Activated naive CD4-positive, alpha-beta T cell treated with anti-CD3 and anti-CD28 coated beads, Interleukin-2, amount 50 U/mL, for 72 hours (primary cell): ENCODE results near the gene MAP3K8. TPM values are rescaled to one million over a fixed set of nuclear protein-coding genes. Genes with fewer than 3 reads are reported as not detected.
A peak's percentile ranks its signal among the peaks of the same experiment; 100 is the strongest.

ENCODE experiments used
- ATAC-seq, 2 donors: fragments of 150-1000 bp; cut with Tn5 transposase; 2 replicates each; pipeline ENCODE4 v1.10.0; 2021; ENCODE audit warnings: mild to moderate bottlenecking in 2 of 2, moderate library complexity in 2 of 2
- DNase-seq, 2 donors: peaks; one replicate each; pipeline ENCODE4 v3.0.0; 2021 to 2022; ENCODE audit warnings: low spot score in 2 of 2
- H3K27ac Mint-ChIP-seq, 2 donors: one replicate each; pipeline ENCODE4 v1.8.0; 2022; ENCODE audit warnings: mild to moderate bottlenecking in 2 of 2, mixed read lengths in 2 of 2
- H3K36me3 Mint-ChIP-seq, 2 donors: one replicate each; pipeline ENCODE4 v1.8.0; 2022; ENCODE audit warnings: mixed read lengths in 2 of 2
- H3K9me3 Mint-ChIP-seq, 2 donors: one replicate each; pipeline ENCODE4 v1.8.0; 2022; ENCODE audit warnings: mixed read lengths in 2 of 2
- total RNA-seq, 2 donors: library from RNA; stranded (reverse); gene quantifications; one replicate each; pipeline ENCODE4 v1.2.3, GENCODE V29; 2022

Gene MAP3K8
- total RNA-seq, 2 donors from 2014 or later: 20.2 to 25.8 TPM

DNA sequence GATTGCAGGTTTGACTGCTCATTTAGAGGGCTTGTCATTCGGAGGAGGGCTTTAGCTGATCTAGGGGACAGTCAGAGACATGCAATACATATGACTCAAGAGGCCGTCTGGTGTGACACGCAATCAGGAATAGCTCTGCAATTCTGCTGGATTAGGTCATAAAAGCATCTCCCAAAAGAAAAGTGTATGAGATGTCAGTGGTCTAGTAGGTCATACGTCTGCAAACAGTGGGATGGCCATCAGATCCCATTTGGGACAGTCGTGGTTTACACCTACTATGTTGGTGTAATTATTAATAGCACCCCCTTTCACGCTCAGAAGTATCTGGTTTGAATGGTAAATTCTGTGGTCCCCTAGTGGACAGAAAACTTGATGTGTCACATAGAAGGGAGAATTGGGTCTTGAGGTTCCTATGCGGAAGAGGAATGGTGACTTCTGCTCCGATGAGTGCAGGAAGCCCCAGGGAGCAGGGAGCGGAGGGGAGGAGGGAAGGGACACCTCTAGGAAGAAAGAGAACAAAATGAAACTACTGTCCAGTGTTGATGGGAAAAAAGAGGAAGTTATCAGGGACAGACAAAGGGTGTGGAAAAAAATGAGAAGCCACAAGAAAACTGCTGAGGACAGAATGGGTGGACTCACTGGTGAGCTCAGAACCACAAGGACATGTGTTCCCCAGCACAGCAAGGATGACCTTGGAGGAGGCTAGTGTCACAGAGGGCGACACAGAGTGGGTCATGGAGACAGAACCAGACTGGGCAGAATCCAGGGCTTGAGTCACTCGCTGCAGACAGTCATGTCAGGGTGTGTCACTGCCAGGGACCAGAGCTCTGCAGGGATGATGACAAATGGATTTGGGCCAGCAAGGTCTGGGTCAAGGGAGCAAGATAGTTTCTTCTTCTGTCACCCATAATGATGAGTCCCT is 59.9 kb downstream of the MAP3K8 start:
- DNase-seq (peak in 1 of 2 donors; percentile 57), ATAC-seq (peak; percentile 22 to 87)
- Mint-ChIP-seq H3K36me3 (no peaks in the 10 kb centered on the region), H3K27ac (peak overlapping the region in 1 of 2 donors; percentile 18), H3K9me3 (peaks cover 0 to 3% of the 10 kb centered on the region in 2 donors)

DNA sequence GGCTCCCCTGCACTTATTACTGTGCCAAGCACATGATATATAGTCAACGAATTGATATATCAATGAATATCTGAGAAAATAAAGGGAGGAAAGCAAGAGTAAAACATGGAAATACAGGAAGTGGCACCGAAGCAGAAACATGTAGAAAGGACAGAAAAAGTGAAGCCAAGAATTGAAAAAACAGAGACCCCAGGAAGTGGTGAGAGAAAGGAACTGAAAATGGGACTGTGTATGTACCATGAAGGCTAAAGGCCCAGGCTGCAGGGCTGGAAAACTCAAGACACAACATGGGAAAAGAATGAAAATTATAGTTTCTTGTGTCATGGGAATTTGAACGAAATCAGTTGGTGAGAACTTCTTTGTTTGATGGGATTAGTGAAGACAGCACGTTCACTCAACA is 60.6 kb downstream of the MAP3K8 start:
- Mint-ChIP-seq H3K27ac (peak overlapping the region; percentile 0 to 18), H3K9me3 (peaks cover 0 to 3% of the 10 kb centered on the region in 2 donors), H3K36me3 (no peaks in the 10 kb centered on the region)
- DNase-seq (no peak), ATAC-seq (no peak)

DNA sequence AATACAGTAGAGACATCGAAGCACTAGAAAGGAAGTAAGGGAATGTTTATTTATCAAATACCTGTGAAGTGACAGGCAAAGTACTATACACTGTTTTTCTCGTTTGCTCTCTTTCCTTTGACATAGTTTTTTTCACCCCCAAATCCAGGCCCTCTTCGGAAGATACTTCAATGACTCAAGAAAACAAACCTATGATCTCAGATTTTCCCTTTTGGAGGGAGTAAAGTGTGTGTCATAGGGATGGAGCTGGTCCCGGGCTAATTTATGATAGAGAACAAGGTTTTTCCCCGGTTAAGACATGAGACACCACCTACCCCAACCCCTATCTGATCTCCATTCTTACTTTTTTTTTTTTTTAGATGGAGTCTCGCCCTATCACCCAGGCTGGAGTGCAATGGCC is 61.7 kb downstream of the MAP3K8 start:
- no peak overlapping the region for H3K27ac Mint-ChIP-seq
- ATAC-seq: no peak
- no peaks in the 10 kb centered on the region for H3K36me3 Mint-ChIP-seq

DNA sequence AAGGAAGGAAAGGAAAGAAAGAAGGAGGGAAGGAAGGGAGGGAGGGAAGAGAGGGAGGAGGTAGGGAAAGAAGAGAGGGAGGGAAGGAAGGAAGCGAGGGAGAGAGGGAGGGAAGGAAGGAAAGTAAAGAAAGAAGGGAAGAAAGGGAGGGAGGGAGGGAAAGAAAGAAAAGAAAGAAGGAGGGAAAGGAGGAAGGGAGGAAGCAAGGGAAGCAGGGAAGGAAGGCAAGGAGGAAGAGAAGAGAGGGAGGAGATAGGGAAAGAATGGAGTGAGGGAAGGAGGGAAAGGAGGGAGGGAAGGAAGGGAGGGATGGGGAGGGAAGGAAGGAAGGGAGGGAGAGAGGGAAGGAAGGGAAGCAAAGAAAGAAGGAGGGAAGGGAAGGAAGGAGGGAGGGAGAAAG is 65.8 kb downstream of the MAP3K8 start:
- no peaks in the 10 kb centered on the region for H3K36me3 Mint-ChIP-seq

More for the DNA sequence above, 61.7 kb downstream of the MAP3K8 start:
- H3K9me3 Mint-ChIP-seq: peaks cover 0 to 3% of the 10 kb centered on the region in 2 donors
- DNase-seq: no peak

DNA sequence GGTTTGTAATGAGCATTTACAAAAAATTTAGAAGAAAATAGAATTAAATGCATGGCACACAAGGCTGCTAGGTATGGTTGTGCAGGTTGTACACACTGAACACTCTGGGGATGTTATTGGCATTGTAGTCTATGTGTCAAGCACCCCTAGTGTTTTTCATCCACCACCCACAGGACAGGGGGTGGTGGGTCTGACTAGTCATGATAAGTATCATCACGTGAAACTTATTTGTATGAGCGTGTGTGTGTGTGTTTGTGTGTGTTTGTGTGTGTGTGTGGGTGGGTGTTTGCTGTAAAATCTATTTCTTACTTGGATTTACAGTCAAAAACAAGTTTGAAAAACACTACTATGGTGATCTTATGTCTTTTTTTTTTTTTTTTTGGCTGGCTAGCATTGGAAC is 66.5 kb downstream of the MAP3K8 start:
- H3K27ac Mint-ChIP-seq: no peak overlapping the region
- no peaks in the 10 kb centered on the region for H3K36me3 Mint-ChIP-seq
- DNase-seq: no peak
- H3K9me3 Mint-ChIP-seq: peaks cover 0 to under 1% of the 10 kb centered on the region in 2 donors
- peak in 1 of 2 donors; percentile 61 for ATAC-seq

More for the DNA sequence above, 65.8 kb downstream of the MAP3K8 start:
- no peak overlapping the region for H3K27ac Mint-ChIP-seq
- DNase-seq (no peak), ATAC-seq (no peak)
- H3K9me3 Mint-ChIP-seq: peaks cover 0 to 3% of the 10 kb centered on the region in 2 donors

DNA sequence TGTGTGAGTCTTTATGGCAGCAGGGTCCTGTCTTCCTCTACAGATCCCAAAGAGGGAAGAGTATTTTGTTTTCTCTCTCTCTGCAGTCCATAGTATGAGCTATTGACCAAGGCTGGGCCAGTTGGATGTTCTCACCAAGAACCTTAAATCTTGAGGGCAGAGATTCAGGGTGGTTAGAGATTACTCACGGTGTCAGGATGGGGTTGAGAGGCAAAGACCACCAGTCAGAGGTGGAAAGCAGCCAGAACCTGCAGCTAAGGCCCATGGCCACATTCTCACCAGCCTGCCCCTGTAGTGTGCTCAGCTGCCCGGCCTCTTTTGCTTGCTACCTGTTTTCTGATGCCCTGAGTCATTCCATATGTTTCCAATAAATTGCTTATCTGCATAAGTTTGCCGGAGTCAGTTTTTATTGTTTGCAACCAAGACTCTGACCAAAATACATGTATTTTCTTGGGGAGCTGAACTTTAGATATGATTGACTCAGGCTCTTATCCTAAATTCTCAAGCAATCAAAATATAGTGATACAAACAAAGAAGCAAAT is 67.0 kb downstream of the MAP3K8 start:
- DNase-seq (no peak), ATAC-seq (no peak)
- H3K27ac Mint-ChIP-seq: no peak overlapping the region
- H3K36me3 Mint-ChIP-seq: no peaks in the 10 kb centered on the region
- H3K9me3 Mint-ChIP-seq: no peaks in the 10 kb centered on the region

DNA sequence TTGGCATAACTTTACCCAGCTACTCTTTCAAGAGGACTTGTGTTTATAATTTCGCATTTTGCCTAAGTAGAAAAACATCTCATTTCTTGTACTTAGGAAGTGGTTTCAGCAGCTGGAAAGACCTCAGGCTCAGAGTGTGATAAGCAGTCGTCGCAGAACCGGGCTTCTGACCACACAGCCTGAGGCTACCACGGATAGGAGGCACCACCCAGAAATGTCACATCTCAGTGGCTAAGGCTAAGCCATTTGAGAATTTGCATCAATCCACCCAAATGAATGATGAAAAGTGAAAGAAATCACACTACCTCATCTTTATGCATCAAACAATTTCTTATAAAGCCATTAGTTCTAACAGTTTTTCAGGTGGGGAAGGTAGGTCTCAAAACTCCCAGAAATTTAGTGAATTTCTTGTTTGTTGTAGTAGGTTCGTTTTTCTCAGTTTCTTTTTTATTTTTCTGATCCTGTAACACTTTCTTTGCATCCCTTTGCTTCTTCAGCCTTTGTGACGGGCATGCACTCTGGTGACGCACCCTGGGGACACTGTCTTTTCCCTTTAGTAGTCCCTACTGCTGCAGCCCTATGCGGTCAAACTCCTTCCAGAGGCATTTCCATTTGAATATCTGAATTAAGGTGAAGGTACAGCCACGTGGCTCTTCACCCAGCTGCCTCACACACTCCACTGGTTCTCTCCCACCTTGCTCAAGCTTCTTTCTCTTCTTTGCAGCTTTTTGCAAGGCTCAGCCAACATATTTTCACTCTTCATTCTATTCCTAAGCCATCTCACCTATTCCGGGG is 68.5 kb downstream of the MAP3K8 start:
- H3K27ac Mint-ChIP-seq: peak overlapping the region in 1 of 2 donors; percentile 33
- peak; percentile 75 to 89 for ATAC-seq
- no peaks in the 10 kb centered on the region for H3K36me3 Mint-ChIP-seq
- no peak for DNase-seq
- no peaks in the 10 kb centered on the region for H3K9me3 Mint-ChIP-seq

DNA sequence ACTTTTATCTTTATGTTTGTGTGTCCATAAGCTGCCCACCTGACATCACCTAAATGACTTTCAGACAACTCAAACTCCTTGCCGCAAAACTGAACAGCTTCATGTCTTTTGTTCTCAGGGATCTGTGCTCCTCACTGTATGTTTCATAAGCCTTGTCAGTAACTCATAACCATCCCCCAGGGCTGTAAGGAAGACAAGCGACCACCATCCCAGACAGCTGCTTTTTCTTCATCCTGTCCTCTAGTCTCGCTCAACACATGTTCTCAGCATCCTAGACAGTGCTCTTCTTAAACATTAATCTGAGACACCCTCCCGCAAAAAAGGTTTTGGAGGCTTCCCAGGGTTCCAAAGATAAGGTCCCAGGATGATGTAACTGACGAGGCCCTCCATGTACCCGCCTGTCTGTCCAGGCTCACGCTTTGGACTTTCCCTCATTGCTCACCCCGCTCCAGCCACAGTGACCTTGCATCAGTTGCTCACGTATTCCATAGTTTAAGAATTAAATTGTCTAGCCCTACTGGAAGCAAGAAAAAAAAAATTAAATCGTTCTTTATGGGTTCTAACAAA is 69.8 kb downstream of the MAP3K8 start:
- H3K27ac Mint-ChIP-seq: no peak overlapping the region
- ATAC-seq (no peak), DNase-seq (no peak)
- no peaks in the 10 kb centered on the region for H3K9me3 Mint-ChIP-seq
- H3K36me3 Mint-ChIP-seq: no peaks in the 10 kb centered on the region

DNA sequence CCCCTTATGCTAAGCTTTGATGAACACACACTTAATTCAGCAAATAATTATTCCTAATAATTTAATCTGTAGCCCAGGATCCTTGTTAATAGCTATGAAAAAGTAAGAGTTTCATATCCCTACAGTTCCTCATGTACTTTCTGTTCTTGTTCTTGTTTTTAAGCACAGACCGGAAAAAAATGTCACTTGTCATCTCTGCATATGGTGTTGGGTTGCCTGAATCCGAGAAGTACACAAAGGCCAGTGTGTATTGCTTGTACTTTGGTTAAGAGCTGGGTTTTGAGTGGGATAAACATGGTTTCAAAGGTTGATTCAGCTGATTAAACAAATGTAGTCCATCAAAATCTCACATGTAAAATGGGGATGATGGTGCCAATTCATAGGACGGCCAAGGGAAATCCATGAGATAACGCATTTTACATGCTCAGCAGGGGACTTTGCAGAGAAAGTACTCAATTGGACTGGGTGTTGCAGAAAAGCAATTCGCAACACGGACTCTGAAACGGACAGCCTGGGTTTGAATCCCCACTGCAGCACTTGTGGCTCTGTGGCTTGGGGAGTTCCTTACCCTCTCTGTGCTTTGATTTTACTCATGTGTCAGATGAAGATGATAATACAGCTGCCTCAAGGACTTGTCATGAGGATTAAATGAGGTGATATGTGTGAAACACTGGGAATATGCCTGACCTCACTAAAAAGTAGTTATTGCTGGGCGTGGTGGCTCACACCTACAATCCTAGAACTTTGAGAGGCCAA is 71.7 kb downstream of the MAP3K8 start:
- Mint-ChIP-seq H3K27ac (no peak overlapping the region), H3K9me3 (no peaks in the 10 kb centered on the region), H3K36me3 (no peaks in the 10 kb centered on the region)
- ATAC-seq (no peak), DNase-seq (no peak)

DNA sequence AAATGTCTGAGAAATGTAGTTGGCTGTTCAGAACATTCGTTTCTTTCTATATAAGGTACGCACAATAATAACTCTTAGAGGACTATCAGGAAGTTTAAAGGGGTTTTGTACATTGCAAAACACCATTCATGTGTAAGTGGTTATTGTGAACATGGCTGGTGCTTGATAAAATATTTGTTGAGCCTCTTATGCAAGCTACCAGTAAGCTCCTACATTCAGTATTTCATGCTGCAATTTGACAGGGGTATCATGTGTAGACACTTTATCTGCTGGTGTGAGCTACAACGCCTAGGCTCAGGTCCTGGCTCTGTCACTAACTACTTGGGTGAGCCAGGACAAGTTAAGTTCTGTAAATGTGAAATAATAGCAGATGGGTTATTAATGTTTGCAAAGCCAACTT is 75.5 kb downstream of the MAP3K8 start:
- Mint-ChIP-seq H3K27ac (no peak overlapping the region), H3K36me3 (no peaks in the 10 kb centered on the region), H3K9me3 (no peaks in the 10 kb centered on the region)
- DNase-seq (no peak), ATAC-seq (no peak)

DNA sequence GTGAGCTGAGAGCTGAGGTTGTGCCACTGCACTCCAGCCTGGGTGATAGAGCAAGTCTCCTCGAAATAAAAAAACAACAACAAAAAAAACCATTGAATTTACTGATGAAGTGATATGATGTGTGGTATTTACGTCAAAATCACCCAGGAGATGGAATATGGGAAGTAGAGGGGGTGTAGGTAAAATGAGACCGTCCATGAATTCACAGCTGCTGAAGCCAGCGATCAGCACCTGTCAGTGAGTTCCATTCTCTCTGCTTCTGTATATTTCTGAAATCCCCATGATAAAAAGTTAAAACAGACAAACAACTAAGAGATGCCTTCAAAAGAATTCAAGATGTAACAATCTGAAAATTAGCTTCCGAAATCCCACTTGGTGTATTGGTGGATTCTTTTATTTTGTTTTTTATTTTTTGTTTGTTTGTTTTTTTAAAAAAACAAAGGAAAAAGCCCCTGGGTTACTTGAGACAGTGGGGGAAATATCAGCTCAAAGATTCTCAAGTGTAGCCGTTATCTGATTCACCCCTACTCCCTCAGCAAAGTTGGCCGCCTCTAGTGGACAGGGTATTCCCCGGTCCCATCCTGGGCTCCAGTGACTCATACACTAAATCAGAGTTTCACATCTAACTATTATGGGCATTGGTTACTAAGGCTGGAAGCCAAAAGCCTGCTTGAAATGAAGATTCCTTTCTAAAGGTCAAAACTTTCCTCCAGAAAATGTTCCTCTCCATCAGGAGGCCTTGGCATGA is 76.4 kb downstream of the MAP3K8 start:
- ATAC-seq (peak; percentile 77 to 99), DNase-seq (peak in 1 of 2 donors; percentile 69)
- H3K36me3 Mint-ChIP-seq: no peaks in the 10 kb centered on the region
- peak overlapping the region in 1 of 2 donors; percentile 88 for H3K27ac Mint-ChIP-seq
- no peaks in the 10 kb centered on the region for H3K9me3 Mint-ChIP-seq

DNA sequence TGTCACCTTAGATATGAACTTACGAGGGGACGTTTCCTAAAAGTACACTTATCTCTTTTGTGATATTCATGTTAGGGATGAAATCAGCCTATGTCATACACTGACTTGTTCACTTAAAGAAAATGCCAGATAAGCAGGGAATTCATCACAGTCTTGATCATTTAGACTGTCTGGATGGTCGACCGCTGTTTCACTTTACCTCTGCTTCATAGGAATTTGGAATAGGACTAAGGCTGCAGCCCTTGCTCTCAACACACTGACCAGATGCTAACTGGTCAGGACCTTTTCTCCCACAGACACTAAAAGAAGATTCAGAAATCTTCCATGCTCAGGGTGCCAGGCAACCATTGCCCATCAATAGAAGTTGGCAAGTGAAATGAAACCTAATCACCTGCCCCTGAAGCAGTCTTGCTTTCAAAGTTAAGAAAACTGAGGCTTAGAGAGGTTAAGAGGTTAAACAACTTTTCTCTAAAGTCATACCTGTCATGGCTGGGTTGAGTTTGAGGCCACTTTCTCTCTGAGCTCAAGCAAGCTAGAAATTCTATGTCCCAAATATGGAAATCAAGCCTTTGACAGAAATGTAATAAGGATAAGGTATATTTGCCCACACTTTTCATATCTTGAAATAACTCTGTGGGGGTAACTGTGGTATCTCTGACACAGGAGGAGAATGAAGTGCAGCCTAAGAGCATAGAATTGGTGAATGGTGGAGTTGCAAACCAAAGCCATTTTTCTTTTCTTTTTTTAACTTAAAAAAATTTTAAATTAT is 77.1 kb downstream of the MAP3K8 start:
- H3K36me3 Mint-ChIP-seq: no peaks in the 10 kb centered on the region
- DNase-seq: no peak
- ATAC-seq: peak; percentile 21 to 59
- H3K9me3 Mint-ChIP-seq: no peaks in the 10 kb centered on the region
- H3K27ac Mint-ChIP-seq: peak overlapping the region; percentile 16 to 88
